ENCODE measurements around the gene ARHGAP32. TPM values are rescaled to one million over a fixed set of nuclear protein-coding genes. Genes with fewer than 3 reads are reported as not detected.

ARHGAP32 gene
- polyA plus RNA-seq, 4 donors, result 17.0 to 19.2 (median 18.0) TPM

DNA sequence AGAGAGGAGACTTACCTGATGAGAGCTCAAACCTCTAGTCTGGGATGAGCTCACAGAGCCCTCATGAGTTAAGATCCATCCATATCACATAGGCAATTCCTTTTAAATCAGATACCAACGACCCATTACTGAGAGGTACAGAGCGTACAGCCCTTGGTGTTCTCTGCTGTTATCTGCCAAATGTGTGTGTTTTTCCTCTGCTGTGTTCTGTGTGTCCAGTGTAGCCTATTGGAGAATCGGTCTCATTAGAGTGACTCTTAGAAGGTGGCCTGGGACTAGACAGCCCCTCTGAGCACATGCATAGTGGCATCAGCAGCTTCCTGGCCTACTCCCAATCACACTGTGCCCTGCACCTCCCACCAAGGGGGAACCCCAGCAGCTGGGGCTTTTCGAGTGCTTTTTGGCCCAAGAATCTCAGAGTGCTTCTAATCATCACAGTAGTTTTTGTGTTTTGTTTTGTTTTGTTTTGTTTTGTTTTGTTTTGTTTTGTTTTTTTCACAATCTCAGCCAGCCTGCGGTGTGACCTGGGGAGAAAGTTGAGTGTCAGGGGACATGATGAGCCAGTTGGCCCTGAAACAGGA, 274.9 kb downstream of the ARHGAP32 start:
- DNase-seq (ENCODE audit: low read depth in 4 of 4, low spot score in 3 of 4), result no peak

DNA sequence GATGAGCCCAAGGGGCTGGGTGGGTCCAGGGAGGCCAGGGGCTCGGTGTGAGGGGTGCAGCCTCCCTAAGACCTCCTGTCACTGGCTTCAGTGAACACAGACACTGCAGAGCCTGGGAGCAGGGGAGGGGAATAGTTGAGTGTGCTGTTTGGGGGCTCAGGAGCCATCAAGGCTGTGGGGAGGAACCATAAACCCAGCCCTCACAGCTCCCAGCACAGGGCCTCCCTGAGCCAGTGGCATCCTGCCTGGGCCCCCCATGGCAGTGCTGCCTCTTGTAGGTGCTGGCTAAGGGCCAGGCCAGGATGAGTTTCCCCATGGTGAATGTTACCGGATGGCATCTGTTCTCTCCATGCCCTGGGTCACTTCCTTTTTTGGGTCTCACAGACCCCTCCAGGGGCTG, 275.4 kb downstream of the ARHGAP32 start:
- no peak for DNase-seq (ENCODE audit: low read depth in 4 of 4, low spot score in 3 of 4)

GRCh38 chr11:128916037-128916572, 276.0 kb downstream of the ARHGAP32 start:
- no peak for DNase-seq (ENCODE audit: low read depth in 4 of 4, low spot score in 3 of 4)

GRCh38 chr11:128915149-128915521, 277.0 kb downstream of the ARHGAP32 start:
- DNase-seq (ENCODE audit: low read depth in 4 of 4, low spot score in 3 of 4), result no peak

Other genes starting within 250 kb of the ARHGAP32 start
- 1 to 10 TPM in 1 of 4 donors, under 1 TPM in 3; 0.08 to 1.1 (median 0.84) TPM for gene TP53AIP1, start 249.5 kb downstream of the ARHGAP32 start, polyA plus RNA-seq (ENCODE audit: insufficient read length in 4 of 4)
- gene BARX2, start 183.5 kb upstream of the ARHGAP32 start, polyA plus RNA-seq (ENCODE audit: insufficient read length in 4 of 4), result 1 to 10 TPM in 1 of 4 donors, under 1 TPM in 3; 0.08 to 1.1 (median 0.67) TPM